Activated B cell treated with CpG ODN at 0.5 μM for 24 hours (primary cell): ENCODE measurements around the gene BCS1L. TPM values are rescaled to one million over a fixed set of nuclear protein-coding genes. Genes with fewer than 3 reads are reported as not detected.
A peak's percentile ranks its signal among the peaks of the same experiment; 100 is the strongest.

Experiments used
- ATAC-seq: fragments of 200-7000 bp; cut with Tn5 transposase; one replicate; pipeline ENCODE4 v1.10.0; 2021; ENCODE audit warnings: low read depth, mild to moderate bottlenecking, moderate library complexity
- CTCF ChIA-PET: fragments of 350-600 bp; sonication (Branson Sonifier 250); formaldehyde crosslinking; loops from one replicate; lab custom pipeline; 2021; ENCODE audit warnings: antibody characterized with exemption; lab: Charles Lee
- POLR2A ChIA-PET: fragments of 350-600 bp; sonication (Branson Sonifier 250); formaldehyde crosslinking; loops from one replicate; lab custom pipeline; 2021; ENCODE audit warnings: antibody characterized with exemption; lab: Charles Lee
- DNase-seq: peaks from one replicate; pipeline ENCODE4 v3.0.0; 2022
- H3K27ac Mint-ChIP-seq: one replicate; pipeline ENCODE4 v1.8.0; 2020; ENCODE audit warnings: mixed read lengths
- H3K27me3 Mint-ChIP-seq: one replicate; pipeline ENCODE4 v1.8.0; 2021; ENCODE audit warnings: mixed read lengths
- H3K36me3 Mint-ChIP-seq: one replicate; pipeline ENCODE4 v1.8.0; 2021; ENCODE audit warnings: low read depth, mixed read lengths
- H3K4me1 Mint-ChIP-seq: one replicate; pipeline ENCODE4 v1.8.0; 2021; ENCODE audit warnings: mixed read lengths
- H3K4me3 Mint-ChIP-seq: one replicate; pipeline ENCODE4 v1.8.0; 2020; ENCODE audit warnings: mild to moderate bottlenecking, mixed read lengths
- H3K9me3 Mint-ChIP-seq: one replicate; pipeline ENCODE4 v1.8.0; 2020; ENCODE audit warnings: mixed read lengths
- intact Hi-C: fragments of 100-400 bp; cut with micrococcal nuclease; formaldehyde crosslinking; loops from one replicate; pipeline ENCODE4 v1.15.1; 2024
- total RNA-seq: library from RNA; stranded (reverse); gene quantifications from 2 replicates; pipeline ENCODE4 v1.2.3, GENCODE V29; 2022
- TF ChIP-seq, protein P1 (sequence below): fragments of 200-600 bp; IDR thresholded peaks from one replicate; pipeline ENCODE4 v1.8.0; 2022; ENCODE audit warnings: antibody characterized with exemption, mild to moderate bottlenecking

BCS1L gene
- total RNA-seq, 1 donor from 2014 or later = 75.1 TPM

DNA sequence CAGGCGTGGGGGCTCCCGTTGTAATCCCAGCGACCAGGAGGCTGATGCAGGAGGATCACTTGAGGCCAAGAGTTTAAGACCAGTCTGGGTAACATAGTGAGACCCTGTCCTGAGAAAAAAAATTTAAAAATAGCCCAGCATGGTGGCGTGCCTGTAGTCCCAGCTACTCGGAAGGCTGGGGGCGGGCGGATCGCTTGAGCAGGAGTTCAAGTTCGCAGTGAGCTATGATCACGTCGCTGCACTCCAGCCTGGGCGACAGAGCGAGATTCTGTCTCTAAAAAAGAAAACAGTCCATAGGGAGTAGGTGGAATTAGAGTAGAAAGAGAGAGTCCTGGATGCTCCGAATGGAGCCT lies 50.8 kb downstream of the BCS1L start:
- Mint-ChIP-seq H3K36me3 (peaks cover 4% of the 10 kb centered on the region), H3K4me1 (peaks cover 26% of the 10 kb centered on the region), H3K9me3 (no peaks in the 10 kb centered on the region), H3K27me3 (no peaks in the 10 kb centered on the region), H3K27ac (peak overlapping the region; percentile 86), H3K4me3 (peak overlapping the region; percentile 91)
- ATAC-seq (no peak), DNase-seq (no peak)
- POLR2A ChIA-PET = interaction anchor here (0.8 to 2.2 kb wide), 8 partner anchors 38 to 677 kb away, joined by 3 to 17 read pairs (median 6); partner anchors contain the start of genes BCS1L, DNPEP, RNF25 and STK36
- intact Hi-C loops = loop anchor here (1.0 to 5.0 kb wide), 11 partner anchors 38 to 832 kb away; partner anchors contain the start of genes AAMP, BCS1L, CHPF and CNOT9
- TF ChIP-seq, protein P1, sequence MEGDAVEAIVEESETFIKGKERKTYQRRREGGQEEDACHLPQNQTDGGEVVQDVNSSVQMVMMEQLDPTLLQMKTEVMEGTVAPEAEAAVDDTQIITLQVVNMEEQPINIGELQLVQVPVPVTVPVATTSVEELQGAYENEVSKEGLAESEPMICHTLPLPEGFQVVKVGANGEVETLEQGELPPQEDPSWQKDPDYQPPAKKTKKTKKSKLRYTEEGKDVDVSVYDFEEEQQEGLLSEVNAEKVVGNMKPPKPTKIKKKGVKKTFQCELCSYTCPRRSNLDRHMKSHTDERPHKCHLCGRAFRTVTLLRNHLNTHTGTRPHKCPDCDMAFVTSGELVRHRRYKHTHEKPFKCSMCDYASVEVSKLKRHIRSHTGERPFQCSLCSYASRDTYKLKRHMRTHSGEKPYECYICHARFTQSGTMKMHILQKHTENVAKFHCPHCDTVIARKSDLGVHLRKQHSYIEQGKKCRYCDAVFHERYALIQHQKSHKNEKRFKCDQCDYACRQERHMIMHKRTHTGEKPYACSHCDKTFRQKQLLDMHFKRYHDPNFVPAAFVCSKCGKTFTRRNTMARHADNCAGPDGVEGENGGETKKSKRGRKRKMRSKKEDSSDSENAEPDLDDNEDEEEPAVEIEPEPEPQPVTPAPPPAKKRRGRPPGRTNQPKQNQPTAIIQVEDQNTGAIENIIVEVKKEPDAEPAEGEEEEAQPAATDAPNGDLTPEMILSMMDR = no peak
- CTCF ChIA-PET = interaction anchor here (0.9 to 1.9 kb wide), 4 partner anchors 51 to 188 kb away, joined by 3 to 11 read pairs (median 5); partner anchors contain the start of genes BCS1L and ZNF142

GRCh38 chr2:218710687-218711549 lies 51.4 kb downstream of the BCS1L start, which contains the start of gene TTLL4:
Gene TTLL4, plus strand, starts transcription at chr2:218710835. Its CDS starts 26,842 bp downstream, at chr2:218737677.
- peaks cover 26% of the 10 kb centered on the region for H3K4me1 Mint-ChIP-seq
- no peaks in the 10 kb centered on the region for H3K9me3 Mint-ChIP-seq
- H3K4me3 Mint-ChIP-seq = peak within 1 kb of the TSS; percentile 91
- DNase-seq = peak; percentile 98
- intact Hi-C loops = loop anchor here (1.0 to 5.0 kb wide), 14 partner anchors 39 to 831 kb away; partner anchors contain the start of genes AAMP, BCS1L, CHPF and CNOT9
- H3K27me3 Mint-ChIP-seq = no peaks in the 10 kb centered on the region
- CTCF ChIA-PET = interaction anchor here (0.7 to 1.9 kb wide), 5 partner anchors 8 to 187 kb away, joined by 3 to 11 read pairs (median 4); partner anchors contain the start of genes BCS1L and ZNF142
- peaks cover 7% of the 10 kb centered on the region for H3K36me3 Mint-ChIP-seq
- peak; percentile 97 for ATAC-seq
- POLR2A ChIA-PET = interaction anchor here (0.5 to 2.2 kb wide), 13 partner anchors 8 to 677 kb away, joined by 3 to 17 read pairs (median 3); partner anchors contain the start of genes BCS1L, DNPEP, RNF25 and STK36
- peak within 1 kb of the TSS; percentile 86 for H3K27ac Mint-ChIP-seq
- TF ChIP-seq, protein P1 = no peak

GRCh38 chr2:218711550-218711929 lies 52.1 kb downstream of the BCS1L start:
- Mint-ChIP-seq H3K9me3 (no peaks in the 10 kb centered on the region), H3K27me3 (no peaks in the 10 kb centered on the region), H3K4me3 (peak overlapping the region; percentile 91), H3K27ac (peak overlapping the region; percentile 86), H3K4me1 (peaks cover 26% of the 10 kb centered on the region), H3K36me3 (peaks cover 11% of the 10 kb centered on the region)
- CTCF ChIA-PET = interaction anchor here (1.7 to 1.9 kb wide), 2 partner anchors 136 to 187 kb away, joined by 4 to 6 read pairs; no protein-coding TSS in a partner anchor
- no peak for ATAC-seq
- intact Hi-C loops = loop anchor here (1.0 to 5.0 kb wide), 9 partner anchors 136 to 831 kb away; partner anchors contain the start of genes CHPF, CNPPD1, DNAJB2 and NHEJ1
- TF ChIP-seq, protein P1 = no peak
- POLR2A ChIA-PET = interaction anchor here (0.7 to 2.2 kb wide), 6 partner anchors 9 to 676 kb away, joined by 3 to 17 read pairs (median 8); partner anchors contain the start of genes BCS1L, DNPEP, RNF25 and STK36
- DNase-seq = no peak

Other genes starting within 250 kb of the BCS1L start
- 0.07 TPM in 1 of 2 replicates, not detected in the other for gene VIL1, start 240.6 kb upstream of the BCS1L start, total RNA-seq
- 14.3 and 23.1 TPM in 2 replicates for gene USP37, start 91.3 kb upstream of the BCS1L start, total RNA-seq
- gene CNOT9, start 90.8 kb upstream of the BCS1L start, total RNA-seq = 60.5 and 74.4 TPM in 2 replicates
- gene PLCD4, start 51.8 kb upstream of the BCS1L start, total RNA-seq = 0.64 and 1.0 TPM in 2 replicates
- 44.9 and 63.6 TPM in 2 replicates for gene ZNF142, start 60 bp upstream of the BCS1L start, total RNA-seq
- gene RNF25, start 12.3 kb downstream of the BCS1L start, total RNA-seq = 29.7 and 35.1 TPM in 2 replicates
- gene STK36, start 12.4 kb downstream of the BCS1L start, total RNA-seq = 24.2 and 29.2 TPM in 2 replicates
- gene TTLL4, start 51.2 kb downstream of the BCS1L start, total RNA-seq = 36.0 and 37.2 TPM in 2 replicates
- gene CYP27A1, start 122.5 kb downstream of the BCS1L start, total RNA-seq = 0.49 and 0.55 TPM in 2 replicates
- gene PRKAG3, start 172.1 kb downstream of the BCS1L start, total RNA-seq = not detected in 2 replicates
- 0.83 and 0.89 TPM in 2 replicates for gene WNT6, start 200.1 kb downstream of the BCS1L start, total RNA-seq
- gene WNT10A, start 221.2 kb downstream of the BCS1L start, total RNA-seq = 26.9 and 31.8 TPM in 2 replicates